ENCODE data around the gene DPP6.

DPP6 gene

DNA sequence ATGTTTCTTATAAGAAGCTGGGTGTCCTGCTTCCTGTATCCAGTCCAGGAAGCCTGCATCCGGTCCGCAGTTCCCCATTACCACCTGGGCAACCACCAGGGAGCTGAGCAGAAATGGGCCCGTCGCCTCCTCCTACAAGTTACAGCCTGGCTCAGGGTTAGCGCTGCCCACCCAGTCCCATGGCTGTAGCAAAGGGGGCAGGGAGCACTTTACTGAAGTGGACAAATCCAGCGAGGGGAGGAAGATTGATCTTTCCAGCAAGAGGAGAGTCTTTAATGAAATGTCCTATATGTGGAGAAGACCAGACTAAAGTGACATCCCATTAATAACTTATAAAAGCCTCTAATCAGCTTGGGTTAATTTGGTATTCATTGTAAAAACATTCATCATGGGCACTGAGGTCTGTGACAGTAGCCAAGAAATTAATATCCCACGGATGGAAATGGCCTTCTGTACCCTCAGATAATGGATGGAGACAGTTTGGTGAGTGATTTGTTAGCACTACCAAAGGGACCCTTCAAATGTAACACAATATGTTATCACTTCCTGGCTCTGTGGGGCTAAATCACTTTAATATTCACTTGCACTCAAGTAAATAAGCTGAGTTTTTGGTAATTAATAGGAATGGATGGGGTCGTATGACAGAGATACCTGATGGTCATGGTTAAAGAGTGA, 627.3 kb downstream of the DPP6 start:
- ChIA-PET POLR2A (no interaction called here), CTCF (no interaction called here)

GRCh38 chr7:154680894-154681659, 628.9 kb downstream of the DPP6 start:
- WGBS (ENCODE audit: insufficient coverage), result 78% methylated on average over 6 of the region's 18 CpGs
- no peak for DNase-seq
- POLR2A ChIA-PET, result no interaction called here

More for the DNA sequence above, 627.3 kb downstream of the DPP6 start:
- H3K9me3 ChIP-seq (ENCODE audit: control extremely low read depth in 1 of 5, control insufficient read depth in 4 of 5, insufficient read depth in 2 of 5, low read depth in 1 of 5, low read length in 4 of 5), result peaks cover 0 to 7% (median 3%) of the 10 kb centered on the region in 5 experiments
- no peaks in the 10 kb centered on the region for H3K36me3 ChIP-seq (ENCODE audit: control insufficient read depth in 4 of 4, insufficient read depth in 4 of 4, low read length in 3 of 4)
- no peak for DNase-seq
- H3K4me3 ChIP-seq (ENCODE audit: control insufficient read depth in 1 of 7, extremely low read depth in 1 of 7, insufficient read depth in 4 of 7, low read depth in 2 of 7, low read length in 6 of 7), result no peak overlapping the region
- H3K27ac ChIP-seq (ENCODE audit: insufficient read depth in 1 of 2, low read depth in 1 of 2, low read length in 2 of 2, poor library complexity in 1 of 2, severe bottlenecking in 2 of 2), result no peak overlapping the region
- WGBS (ENCODE audit: insufficient coverage), result 91% methylated on average over 6 of the region's 8 CpGs
- no peaks in the 10 kb centered on the region for H3K27me3 ChIP-seq (replicated peaks in 2 of 5; ENCODE audit: control insufficient read depth in 4 of 5, insufficient read depth in 5 of 5, low read length in 4 of 5)
- no peaks in the 10 kb centered on the region for H3K4me1 ChIP-seq (ENCODE audit: control extremely low read depth in 1 of 4, control insufficient read depth in 4 of 4, insufficient read depth in 4 of 4, low read length in 3 of 4)

GRCh38 chr7:154682003-154682402, 629.8 kb downstream of the DPP6 start:
- WGBS (ENCODE audit: insufficient coverage), result 85% methylated on average over 4 of the region's 5 CpGs
- CTCF ChIA-PET, result no interaction called here
- Histone ChIP-seq H3K9me3 (ENCODE audit: control extremely low read depth in 1 of 5, control insufficient read depth in 4 of 5, insufficient read depth in 2 of 5, low read depth in 1 of 5, low read length in 4 of 5) (peaks cover 0 to 3% (median 0%) of the 10 kb centered on the region in 5 experiments), H3K36me3 (ENCODE audit: control insufficient read depth in 4 of 4, insufficient read depth in 4 of 4, low read length in 3 of 4) (no peaks in the 10 kb centered on the region), H3K27me3 (replicated peaks in 2 of 5; ENCODE audit: control insufficient read depth in 4 of 5, insufficient read depth in 5 of 5, low read length in 4 of 5) (no peaks in the 10 kb centered on the region), H3K27ac (ENCODE audit: insufficient read depth in 1 of 2, low read depth in 1 of 2, low read length in 2 of 2, poor library complexity in 1 of 2, severe bottlenecking in 2 of 2) (no peak overlapping the region), H3K4me1 (ENCODE audit: control extremely low read depth in 1 of 4, control insufficient read depth in 4 of 4, insufficient read depth in 4 of 4, low read length in 3 of 4) (no peaks in the 10 kb centered on the region), H3K4me3 (ENCODE audit: control insufficient read depth in 1 of 7, extremely low read depth in 1 of 7, insufficient read depth in 4 of 7, low read depth in 2 of 7, low read length in 6 of 7) (no peak overlapping the region)
- DNase-seq, result no peak
- POLR2A ChIA-PET, result no interaction called here

More at GRCh38 chr7:154680894-154681659, 628.9 kb downstream of the DPP6 start:
- H3K27ac ChIP-seq (ENCODE audit: insufficient read depth in 1 of 2, low read depth in 1 of 2, low read length in 2 of 2, poor library complexity in 1 of 2, severe bottlenecking in 2 of 2), result no peak overlapping the region
- no peaks in the 10 kb centered on the region for H3K4me1 ChIP-seq (ENCODE audit: control extremely low read depth in 1 of 4, control insufficient read depth in 4 of 4, insufficient read depth in 4 of 4, low read length in 3 of 4)
- peaks cover 0 to 7% (median 3%) of the 10 kb centered on the region in 5 experiments for H3K9me3 ChIP-seq (ENCODE audit: control extremely low read depth in 1 of 5, control insufficient read depth in 4 of 5, insufficient read depth in 2 of 5, low read depth in 1 of 5, low read length in 4 of 5)
- H3K27me3 ChIP-seq (replicated peaks in 2 of 5; ENCODE audit: control insufficient read depth in 4 of 5, insufficient read depth in 5 of 5, low read length in 4 of 5), result no peaks in the 10 kb centered on the region
- H3K36me3 ChIP-seq (ENCODE audit: control insufficient read depth in 4 of 4, insufficient read depth in 4 of 4, low read length in 3 of 4), result no peaks in the 10 kb centered on the region
- CTCF ChIA-PET, result no interaction called here
- no peak overlapping the region for H3K4me3 ChIP-seq (ENCODE audit: control insufficient read depth in 1 of 7, extremely low read depth in 1 of 7, insufficient read depth in 4 of 7, low read depth in 2 of 7, low read length in 6 of 7)

- ChIA-PET POLR2A (no interaction called here), CTCF (no interaction called here)
- no peak for DNase-seq
- Histone ChIP-seq H3K36me3 (ENCODE audit: control insufficient read depth in 4 of 4, insufficient read depth in 4 of 4, low read length in 3 of 4) (no peaks in the 10 kb centered on the region), H3K27me3 (replicated peaks in 2 of 5; ENCODE audit: control insufficient read depth in 4 of 5, insufficient read depth in 5 of 5, low read length in 4 of 5) (no peaks in the 10 kb centered on the region), H3K4me1 (ENCODE audit: control extremely low read depth in 1 of 4, control insufficient read depth in 4 of 4, insufficient read depth in 4 of 4, low read length in 3 of 4) (no peaks in the 10 kb centered on the region), H3K9me3 (ENCODE audit: control extremely low read depth in 1 of 5, control insufficient read depth in 4 of 5, insufficient read depth in 2 of 5, low read depth in 1 of 5, low read length in 4 of 5) (peaks cover 0 to 3% (median 0%) of the 10 kb centered on the region in 5 experiments), H3K4me3 (ENCODE audit: control insufficient read depth in 1 of 7, extremely low read depth in 1 of 7, insufficient read depth in 4 of 7, low read depth in 2 of 7, low read length in 6 of 7) (no peak overlapping the region), H3K27ac (ENCODE audit: insufficient read depth in 1 of 2, low read depth in 1 of 2, low read length in 2 of 2, poor library complexity in 1 of 2, severe bottlenecking in 2 of 2) (no peak overlapping the region)
- WGBS (ENCODE audit: insufficient coverage), result 90% methylated on average over 9 of the region's 10 CpGs
Measured at GRCh38 chr7:154684666-154685563, 632.7 kb downstream of the DPP6 start.

- ChIA-PET CTCF (no interaction called here), POLR2A (no interaction called here)
- Histone ChIP-seq H3K36me3 (ENCODE audit: control insufficient read depth in 4 of 4, insufficient read depth in 4 of 4, low read length in 3 of 4) (no peaks in the 10 kb centered on the region), H3K9me3 (ENCODE audit: control extremely low read depth in 1 of 5, control insufficient read depth in 4 of 5, insufficient read depth in 2 of 5, low read depth in 1 of 5, low read length in 4 of 5) (peaks cover 0 to 3% (median 0%) of the 10 kb centered on the region in 5 experiments), H3K27ac (ENCODE audit: insufficient read depth in 1 of 2, low read depth in 1 of 2, low read length in 2 of 2, poor library complexity in 1 of 2, severe bottlenecking in 2 of 2) (no peak overlapping the region), H3K4me3 (ENCODE audit: control insufficient read depth in 1 of 7, extremely low read depth in 1 of 7, insufficient read depth in 4 of 7, low read depth in 2 of 7, low read length in 6 of 7) (no peak overlapping the region), H3K4me1 (ENCODE audit: control extremely low read depth in 1 of 4, control insufficient read depth in 4 of 4, insufficient read depth in 4 of 4, low read length in 3 of 4) (no peaks in the 10 kb centered on the region), H3K27me3 (replicated peaks in 2 of 5; ENCODE audit: control insufficient read depth in 4 of 5, insufficient read depth in 5 of 5, low read length in 4 of 5) (no peaks in the 10 kb centered on the region)
- WGBS (ENCODE audit: insufficient coverage), result no CpG with 5 or more reads among the region's 1 CpG
- no peak for DNase-seq
Measured at GRCh38 chr7:154685564-154685901, 633.3 kb downstream of the DPP6 start.

GRCh38 chr7:154686305-154686704, 634.1 kb downstream of the DPP6 start:
- CTCF ChIA-PET, result no interaction called here
- Histone ChIP-seq H3K27me3 (replicated peaks in 2 of 5; ENCODE audit: control insufficient read depth in 4 of 5, insufficient read depth in 5 of 5, low read length in 4 of 5) (no peaks in the 10 kb centered on the region), H3K4me3 (ENCODE audit: control insufficient read depth in 1 of 7, extremely low read depth in 1 of 7, insufficient read depth in 4 of 7, low read depth in 2 of 7, low read length in 6 of 7) (no peak overlapping the region), H3K36me3 (ENCODE audit: control insufficient read depth in 4 of 4, insufficient read depth in 4 of 4, low read length in 3 of 4) (no peaks in the 10 kb centered on the region), H3K9me3 (ENCODE audit: control extremely low read depth in 1 of 5, control insufficient read depth in 4 of 5, insufficient read depth in 2 of 5, low read depth in 1 of 5, low read length in 4 of 5) (peaks cover 0 to 3% (median 0%) of the 10 kb centered on the region in 5 experiments), H3K27ac (ENCODE audit: insufficient read depth in 1 of 2, low read depth in 1 of 2, low read length in 2 of 2, poor library complexity in 1 of 2, severe bottlenecking in 2 of 2) (no peak overlapping the region), H3K4me1 (ENCODE audit: control extremely low read depth in 1 of 4, control insufficient read depth in 4 of 4, insufficient read depth in 4 of 4, low read length in 3 of 4) (no peaks in the 10 kb centered on the region)
- POLR2A ChIA-PET, result interaction anchor here (0.6 kb wide), 1 partner anchor 33 kb away, joined by 3 read pairs; no protein-coding TSS in a partner anchor
- no peak for DNase-seq
- WGBS (ENCODE audit: insufficient coverage), result 70% methylated on average over 3 of the region's 4 CpGs
